A549 treated with RU486 at 1 μM for 4 hours (cell line): ENCODE results near the gene MKKS. TPM values are rescaled to one million over a fixed set of nuclear protein-coding genes. Genes with fewer than 3 reads are reported as not detected.

Source experiments
- total RNA-seq: library from RNA; stranded (reverse); fragments of 200-300 nt; extraction: Qiagen RNA extraction; gene quantifications from 5 replicates; pipeline ENCODE4 v1.2.3, GENCODE V29; 2022; ENCODE audit warnings: low read depth

Gene MKKS
- 16.3 to 21.3 TPM (median 20.5 TPM) in 5 replicates for total RNA-seq

GRCh38 chr20:10433623-10434466 is at the start of gene MKKS:
Gene MKKS, minus strand, starts transcription at chr20:10434222. Its CDS starts 20,708 bp downstream, at chr20:10413514.

GRCh38 chr20:10434832-10435812 is 1.1 kb upstream of the MKKS start, which contains the start of gene SLX4IP:
Gene SLX4IP, plus strand, starts transcription at chr20:10435305. Its CDS starts 22,900 bp downstream, at chr20:10458205.

Other genes starting within 250 kb of the MKKS start
- 9.3 to 20.3 TPM (median 18.1 TPM) in 5 replicates for gene SNAP25, start 215.4 kb downstream of the MKKS start, total RNA-seq
- gene SLX4IP, start 1.1 kb upstream of the MKKS start, total RNA-seq: 2.2 to 2.9 TPM (median 2.6 TPM) in 5 replicates
- gene JAG1, start 239.8 kb upstream of the MKKS start, total RNA-seq: 35.2 to 57.3 TPM (median 51.9 TPM) in 5 replicates